H1 (cell line): Measurements from ENCODE around the gene PTK6. TPM values are rescaled to one million over a fixed set of nuclear protein-coding genes. Genes with fewer than 3 reads are reported as not detected.

ENCODE experiments used
- CTCF ChIA-PET: fragments of 300-600 bp; sonication (Branson Sonifier 250); formaldehyde crosslinking; loops from one replicate; lab custom pipeline; 2021; ENCODE audit not compliant: partially characterized antibody; lab: Charles Lee
- POLR2A ChIA-PET: fragments of 300-600 bp; sonication (Branson Sonifier 250); formaldehyde crosslinking; loops from one replicate; lab custom pipeline; 2021; ENCODE audit warnings: inconsistent platforms; ENCODE audit not compliant: partially characterized antibody; lab: Charles Lee
- DNase-seq, 2 experiments: peaks; one replicate each; pipeline versions ENCODE4 v3.0.0 to v3.0.0-alpha.2; 2010 to 2022; ENCODE audit warnings: low spot score in 2 of 2, low read depth in 1 of 2, mixed read lengths in 1 of 2
- FAIRE-seq: peaks from 2 replicates; lab custom pipeline; 2011; peaks lifted over from hg19 to GRCh38; lab: Jason Lieb, UNC
- H2AFZ ChIP-seq: 2 replicates; pipeline ENCODE4 v1.8.1; 2012; ENCODE audit warnings: low read length, inconsistent platforms
- H2AK5ac ChIP-seq: 2 replicates; pipeline ENCODE4 v1.6.1; 2013; ENCODE audit warnings: low read depth, low read length
- H2BK120ac ChIP-seq: replicated peaks from 2 replicates; pipeline ENCODE3; 2013; ENCODE audit warnings: low read depth, low read length, inconsistent platforms
- H2BK12ac ChIP-seq: 2 replicates; pipeline ENCODE4 v1.6.1; 2013; ENCODE audit warnings: low read depth, low read length
- H2BK15ac ChIP-seq: 2 replicates; pipeline ENCODE4 v1.6.1; 2013; ENCODE audit warnings: low read length
- H2BK20ac ChIP-seq: 2 replicates; pipeline ENCODE4 v1.6.1; 2013; ENCODE audit warnings: low read length
- H2BK5ac ChIP-seq: 2 replicates; pipeline ENCODE4 v1.6.1; 2013; ENCODE audit warnings: low read depth, low read length
- H3K14ac ChIP-seq: 2 replicates; pipeline ENCODE4 v1.6.1; 2013; ENCODE audit warnings: inconsistent platforms; ENCODE audit not compliant: insufficient read length
- H3K18ac ChIP-seq: 2 replicates; pipeline ENCODE4 v1.6.1; 2013; ENCODE audit warnings: low read length; ENCODE audit errors: extremely low read depth
- H3K23ac ChIP-seq: 2 replicates; pipeline ENCODE4 v1.6.1; 2013; ENCODE audit warnings: inconsistent platforms; ENCODE audit not compliant: insufficient read length
- H3K23me2 ChIP-seq: 2 replicates; pipeline ENCODE4 v1.6.1; 2013; ENCODE audit warnings: low read depth, low read length
- H3K27ac ChIP-seq: 2 replicates; pipeline ENCODE4 v1.6.1; 2011; ENCODE audit warnings: low read depth, low read length, inconsistent platforms
- H3K27me3 ChIP-seq, 4 experiments: replicated peaks in 1 of 4; 1 replicate in 1 of 4; 2 replicates in 3 of 4; pipeline versions ENCODE4 v1.6.1 to v1.8.1; 2011 to 2013; ENCODE audit warnings: low read length in 3 of 4, mild to moderate bottlenecking in 3 of 4, inconsistent platforms in 2 of 4, mixed read lengths in 2 of 4, moderate library complexity in 1 of 4; ENCODE audit not compliant: control insufficient read depth in 3 of 4, insufficient read depth in 3 of 4; ENCODE audit errors: extremely low read depth in 1 of 4
- H3K36me3 ChIP-seq, 4 experiments: 2 replicates each; pipeline versions ENCODE4 v1.6.1 to v1.8.1; 2011 to 2013; ENCODE audit warnings: mild to moderate bottlenecking in 4 of 4, low read length in 3 of 4, moderate library complexity in 2 of 4, control low read depth in 1 of 4, inconsistent platforms in 1 of 4; ENCODE audit not compliant: insufficient read depth in 4 of 4, control insufficient read depth in 2 of 4
- H3K4ac ChIP-seq: replicated peaks from 2 replicates; pipeline ENCODE3; 2013; ENCODE audit warnings: low read length, low read depth, mixed read lengths, inconsistent platforms; ENCODE audit not compliant: insufficient read length
- H3K4me1 ChIP-seq, 4 experiments: replicated peaks in 1 of 4; 1 replicate in 1 of 4; 2 replicates in 3 of 4; pipeline versions ENCODE4 v1.6.1 to v1.8.1; 2011 to 2013; ENCODE audit warnings: low read length in 3 of 4, inconsistent platforms in 2 of 4, mixed read lengths in 1 of 4; ENCODE audit not compliant: insufficient read depth in 4 of 4, control insufficient read depth in 3 of 4
- H3K4me2 ChIP-seq, 2 experiments: 2 replicates each; pipeline versions ENCODE4 v1.6.1 to v1.8.1; 2011 to 2013; ENCODE audit warnings: low read depth in 2 of 2, low read length in 2 of 2, control low read depth in 1 of 2, inconsistent platforms in 1 of 2, mild to moderate bottlenecking in 1 of 2; ENCODE audit not compliant: insufficient read depth in 1 of 2
- H3K4me3 ChIP-seq, 4 experiments: fragments of 200-600, 300-600 bp in 1 of 4; sonication (generic), shearing (Covaris generic), sonication (Bioruptor Twin) in 1 of 4; 2 replicates each; pipeline versions ENCODE4 v1.5.1 to v1.8.1; 2011 to 2016; ENCODE audit warnings: low read length in 4 of 4, low read depth in 3 of 4, control low read depth in 2 of 4, inconsistent platforms in 2 of 4, mild to moderate bottlenecking in 2 of 4, mixed read lengths in 1 of 4, moderate library complexity in 1 of 4; ENCODE audit not compliant: insufficient read depth in 2 of 4; ENCODE audit errors: extremely low read depth in 1 of 4
- H3K56ac ChIP-seq: replicated peaks from 2 replicates; pipeline ENCODE3; 2013; ENCODE audit warnings: low read depth, mild to moderate bottlenecking, mixed read lengths, low read length, inconsistent platforms; ENCODE audit not compliant: insufficient read length
- H3K79me1 ChIP-seq: 2 replicates; pipeline ENCODE4 v1.6.1; 2013; ENCODE audit warnings: low read depth, low read length, control low read depth
- H3K79me2 ChIP-seq, 2 experiments: 2 replicates each; pipeline versions ENCODE4 v1.6.1 to v1.8.1; 2012 to 2013; ENCODE audit warnings: low read length in 2 of 2, mild to moderate bottlenecking in 2 of 2, inconsistent platforms in 1 of 2; ENCODE audit not compliant: insufficient read depth in 2 of 2, control insufficient read depth in 1 of 2
- H3K9ac ChIP-seq, 4 experiments: replicated peaks in 1 of 4; 1 replicate in 1 of 4; 2 replicates in 3 of 4; pipeline versions ENCODE4 v1.6.1 to v1.8.1; 2011 to 2013; ENCODE audit warnings: low read depth in 3 of 4, low read length in 3 of 4, control low read depth in 2 of 4, mild to moderate bottlenecking in 2 of 4, moderate library complexity in 2 of 4, inconsistent platforms in 1 of 4; ENCODE audit errors: extremely low read depth in 1 of 4
- H3K9me3 ChIP-seq, 2 experiments: 2 replicates each; pipeline versions ENCODE4 v1.6.1 to v1.8.1; 2012 to 2013; ENCODE audit warnings: mild to moderate bottlenecking in 2 of 2, moderate library complexity in 2 of 2, control low read depth in 1 of 2, inconsistent platforms in 1 of 2, low read depth in 1 of 2, low read length in 1 of 2, mixed read lengths in 1 of 2; ENCODE audit not compliant: insufficient read depth in 2 of 2
- H4K20me1 ChIP-seq, 2 experiments: replicated peaks in 1 of 2; 2 replicates each; pipeline versions ENCODE3 to v1.8.1; 2011 to 2013; ENCODE audit warnings: inconsistent platforms in 2 of 2, low read length in 2 of 2, mild to moderate bottlenecking in 1 of 2; ENCODE audit not compliant: insufficient read depth in 2 of 2, control insufficient read depth in 1 of 2
- H4K5ac ChIP-seq: 2 replicates; pipeline ENCODE4 v1.6.1; 2013; ENCODE audit warnings: low read length, low read depth, mixed read lengths, inconsistent platforms; ENCODE audit not compliant: insufficient read length
- H4K8ac ChIP-seq: 2 replicates; pipeline ENCODE4 v1.8.0; 2013; ENCODE audit warnings: mild to moderate bottlenecking, moderate library complexity, low read length, inconsistent platforms; ENCODE audit not compliant: insufficient read depth; ENCODE audit errors: extremely low read depth
- H4K91ac ChIP-seq: replicated peaks from 2 replicates; pipeline ENCODE3; 2013; ENCODE audit warnings: low read length, mixed read lengths, inconsistent platforms; ENCODE audit not compliant: insufficient read length
- HDAC2 ChIP-seq, 2 experiments: fragments of 300-600 bp in 1 of 2; sonication (generic) in 1 of 2; IDR thresholded peaks; 2 replicates each; pipeline ENCODE4 v1.6.1; 2011 to 2012; ENCODE audit warnings: low read depth in 2 of 2, low read length in 2 of 2, mild to moderate bottlenecking in 2 of 2, moderate library complexity in 2 of 2, borderline replicate concordance in 1 of 2, inconsistent platforms in 1 of 2
- RBBP5 ChIP-seq: IDR thresholded peaks from 2 replicates; pipeline ENCODE4 v1.7.1; 2012; ENCODE audit warnings: low read depth, mild to moderate bottlenecking, inconsistent platforms, low read length, moderate library complexity, borderline replicate concordance
- SAP30 ChIP-seq: fragments of 300-600 bp; sonication (generic); IDR thresholded peaks from 2 replicates; pipeline ENCODE4 v1.7.1; 2012; ENCODE audit warnings: low read length, moderate library complexity, mild to moderate bottlenecking, inconsistent platforms; ENCODE audit not compliant: insufficient read depth, insufficient replicate concordance
- SIN3A ChIP-seq, 2 experiments: IDR thresholded peaks in 1 of 2; conservative IDR thresholded peaks in 1 of 2; 2 replicates each; pipeline ENCODE4 v1.6.1; 2011 to 2012; ENCODE audit warnings: low read length in 2 of 2, improper control_type of control experiment in 1 of 2, low read depth in 1 of 2, mild to moderate bottlenecking in 1 of 2
- SUZ12 ChIP-seq: fragments of 200-600 bp; sonication (generic); IDR thresholded peaks from 2 replicates; pipeline ENCODE4 v1.6.1; 2012; ENCODE audit warnings: mild to moderate bottlenecking, inconsistent platforms, low read length, moderate library complexity, mixed read lengths
- WGBS, 2 experiments: shearing (Covaris generic) in 1 of 2; methylation state at CpG; one replicate each; pipeline versions ENCODE4 v1.1.6 to v1.1.7; 2013 to 2015; ENCODE audit warnings: low lambda C conversion rate in 2 of 2, mixed read lengths in 2 of 2, inconsistent platforms in 1 of 2, low coverage in 1 of 2, missing lambda C conversion rate in 1 of 2; ENCODE audit not compliant: insufficient replicate concordance in 2 of 2, insufficient coverage in 1 of 2, insufficient read length in 1 of 2; ENCODE audit errors: extremely low coverage in 1 of 2, missing lambda C conversion rate in 1 of 2; 5-methylcytosine and 5-hydroxymethylcytosine counted together
- polyA plus RNA-seq, 7 experiments: library from polyadenylated mRNA; depleted of rRNA in 3 of 7; stranded (reverse) in 5 of 7; unstranded in 2 of 7; fragments of >200 nt in 5 of 7; fragments of 200-250 nt in 2 of 7; gene quantifications; 1 replicate in 5 of 7; 2 replicates in 1 of 7; 4 replicates in 1 of 7; pipeline versions ENCODE4 v1.2.1 to v1.2.3, GENCODE V29; 2011 to 2013; ENCODE audit warnings: missing spikeins in 2 of 7, mixed read lengths in 2 of 7
- total RNA-seq: library from RNA; stranded (reverse); fragmentation: NEBNext Ultra II Directional; extraction: Animal tissue kit (Norgen Biotek cat#: 25700); gene quantifications from 2 replicates; pipeline ENCODE4 v1.2.1, GENCODE V29; 2021
- TF ChIP-seq, protein P1 (sequence below): IDR thresholded peaks from 2 replicates; pipeline ENCODE4 v1.6.1; 2012; ENCODE audit warnings: inconsistent platforms
- TF ChIP-seq, protein P2 (sequence below): IDR thresholded peaks from 2 replicates; pipeline ENCODE4 v1.6.1; 2012; ENCODE audit warnings: low read length, inconsistent platforms

The PTK6 gene
- total and polyA plus RNA-seq, 2 of the 8 experiments (the other 6 are each of a cell fraction or from before 2014, with no cell fraction given) = 0.12 to 0.19 TPM

DNA sequence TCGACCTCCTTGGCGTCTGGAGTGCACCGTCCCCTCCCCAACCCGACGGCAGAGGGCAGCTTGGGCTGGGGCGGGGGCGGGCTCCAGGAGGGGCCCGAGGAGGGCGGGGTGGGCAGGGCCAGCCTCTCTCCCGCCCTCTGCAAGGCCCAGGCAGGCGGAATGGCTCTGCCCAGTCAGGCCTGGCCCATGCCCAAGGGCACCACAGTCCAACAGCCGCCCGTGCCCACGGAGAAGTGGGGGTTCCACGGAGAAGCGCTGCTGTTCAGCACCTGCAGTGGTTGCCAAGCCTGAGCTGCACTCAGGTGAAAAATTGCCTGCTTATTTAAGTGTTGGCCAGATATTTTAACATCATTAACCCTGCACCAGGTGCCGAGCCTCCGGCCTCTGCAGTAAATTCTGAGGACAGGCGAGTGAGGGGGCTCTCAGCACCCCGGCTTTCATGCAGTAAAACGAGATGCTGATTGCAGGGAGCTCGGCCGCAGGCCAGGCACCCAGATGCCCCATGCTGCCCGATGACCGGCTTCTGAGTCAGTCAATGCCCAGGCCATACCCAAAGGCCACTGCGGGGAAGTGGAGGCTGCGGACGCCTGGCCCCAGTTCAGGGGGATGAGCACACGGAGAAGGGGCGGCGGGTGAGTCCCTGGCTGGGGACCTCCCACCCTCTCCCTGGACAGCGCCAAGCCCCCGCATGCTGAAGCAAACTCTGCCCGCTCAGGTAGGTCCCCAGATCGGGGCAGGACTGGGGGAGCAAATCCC lies 10.7 kb upstream of the PTK6 start, which contains the start of gene SRMS:
TSS of gene SRMS (minus strand) at position 25 of the 756 bp plus-strand sequence. CDS start 286 bp downstream, outside the sequence.
- Histone ChIP-seq H3K56ac (no peak within 1 kb of the TSS), H2BK5ac (peak within 1 kb of the TSS; percentile 78; the same call in 1 of the 2 replicates), H2BK15ac (peak within 1 kb of the TSS; percentile 72; the same call in 1 of the 2 replicates), H3K4me2 (peak within 1 kb of the TSS in 1 of 2 experiments; percentile 42; a peak in 2 of 4 replicates), H3K27ac (no peak within 1 kb of the TSS), H3K18ac (peak within 1 kb of the TSS; percentile 71; the same call in 1 of the 2 replicates), H4K5ac (no peak within 1 kb of the TSS), H3K79me1 (no peaks in the 10 kb centered on the region), H3K14ac (no peak within 1 kb of the TSS), H4K91ac (peak within 1 kb of the TSS; percentile 40), H3K4me3 (no peak within 1 kb of the TSS), H2AK5ac (no peak within 1 kb of the TSS; the same call in 1 of the 2 replicates), H3K36me3 (no peaks in the 10 kb centered on the region), H3K79me2 (no peaks in the 10 kb centered on the region), H3K4me1 (peaks cover 0 to 29% (median 12%) of the 10 kb centered on the region in 4 experiments; a peak in 6 of 7 replicates), H3K9me3 (no peaks in the 10 kb centered on the region), H3K4ac (peak within 1 kb of the TSS; percentile 74), H3K23ac (no peak within 1 kb of the TSS), H4K20me1 (no peaks in the 10 kb centered on the region), H4K8ac (peak within 1 kb of the TSS; percentile 25), H3K9ac (no peak within 1 kb of the TSS), H2BK20ac (peak within 1 kb of the TSS; percentile 86; the same call in 1 of the 2 replicates), H2AFZ (no peak within 1 kb of the TSS), H2BK12ac (peak within 1 kb of the TSS; percentile 80; the same call in 1 of the 2 replicates), H3K27me3 (no peaks in the 10 kb centered on the region), H2BK120ac (no peak within 1 kb of the TSS), H3K23me2 (no peaks in the 10 kb centered on the region; the same call in 1 of the 2 replicates)
- DNase-seq = no peak
- WGBS, 2 experiments = 82% methylated on average over 27 of the region's 35 CpGs; no CpG with 5 or more reads in 1 of the 2 experiments
- ChIA-PET POLR2A (interaction anchor here (1.0 to 2.3 kb wide), 2 partner anchors 13 to 27 kb away, joined by 3 to 10 read pairs; partner anchors contain the start of gene PPDPF), CTCF (interaction anchor here (1.0 to 1.4 kb wide), 3 partner anchors 10 to 106 kb away, joined by 3 to 7 read pairs (median 3); partner anchors contain the start of gene PTK6)
- FAIRE-seq = no peak
- TF ChIP-seq SIN3A (conservative IDR thresholded peaks at IDR 0.05 in 1 of 2, IDR thresholded peaks at IDR 0.05 in 1 of 2; ENCODE audit: low read depth in 1 of 2, low read length in 2 of 2) (no peak), SAP30 (no peak), SUZ12 (no peak), RBBP5 (no peak), HDAC2 (IDR thresholded peaks at IDR 0.05; ENCODE audit: borderline replicate concordance in 1 of 2, low read depth in 2 of 2, low read length in 2 of 2) (no peak)
- TF ChIP-seq, protein P1, sequence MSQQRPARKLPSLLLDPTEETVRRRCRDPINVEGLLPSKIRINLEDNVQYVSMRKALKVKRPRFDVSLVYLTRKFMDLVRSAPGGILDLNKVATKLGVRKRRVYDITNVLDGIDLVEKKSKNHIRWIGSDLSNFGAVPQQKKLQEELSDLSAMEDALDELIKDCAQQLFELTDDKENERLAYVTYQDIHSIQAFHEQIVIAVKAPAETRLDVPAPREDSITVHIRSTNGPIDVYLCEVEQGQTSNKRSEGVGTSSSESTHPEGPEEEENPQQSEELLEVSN = no peak
- TF ChIP-seq, protein P2, sequence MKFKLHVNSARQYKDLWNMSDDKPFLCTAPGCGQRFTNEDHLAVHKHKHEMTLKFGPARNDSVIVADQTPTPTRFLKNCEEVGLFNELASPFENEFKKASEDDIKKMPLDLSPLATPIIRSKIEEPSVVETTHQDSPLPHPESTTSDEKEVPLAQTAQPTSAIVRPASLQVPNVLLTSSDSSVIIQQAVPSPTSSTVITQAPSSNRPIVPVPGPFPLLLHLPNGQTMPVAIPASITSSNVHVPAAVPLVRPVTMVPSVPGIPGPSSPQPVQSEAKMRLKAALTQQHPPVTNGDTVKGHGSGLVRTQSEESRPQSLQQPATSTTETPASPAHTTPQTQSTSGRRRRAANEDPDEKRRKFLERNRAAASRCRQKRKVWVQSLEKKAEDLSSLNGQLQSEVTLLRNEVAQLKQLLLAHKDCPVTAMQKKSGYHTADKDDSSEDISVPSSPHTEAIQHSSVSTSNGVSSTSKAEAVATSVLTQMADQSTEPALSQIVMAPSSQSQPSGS = no peak
